ENCODE results near the gene ZHX3.

GRCh38 chr20:41179961-41180360 is 137.6 kb downstream of the ZHX3 start:
- TF ChIP-seq CTCF (IDR thresholded peaks at IDR 0.05) (no peak), POLR2A (IDR thresholded peaks at IDR 0.05) (no peak)

Measured in heart left ventricle (tissue), 13 donors.